Right lobe of liver (tissue), 6 donors: ENCODE data around the gene ZNF618. TPM values are rescaled to one million over a fixed set of nuclear protein-coding genes. Genes with fewer than 3 reads are reported as not detected.

Experiments
- ATAC-seq, 4 donors: fragments of 200-7000 bp; cut with Tn5 transposase; one replicate each; pipeline ENCODE4 v1.9.1; 2020; ENCODE audit warnings: mild to moderate bottlenecking in 4 of 4, moderate library complexity in 4 of 4
- DNase-seq, 3 donors: peaks; one replicate each; pipeline ENCODE4 v3.0.0-alpha.2; 2020
- H3K27ac ChIP-seq, 3 donors: fragments of 200-600 bp; one replicate each; pipeline ENCODE4 v1.8.0; 2022
- H3K27me3 ChIP-seq, 2 donors: fragments of 200-600 bp; one replicate each; pipeline ENCODE4 v1.8.0; 2022
- H3K36me3 ChIP-seq, 4 donors: fragments of 200-600 bp; sonication (generic) in 1 of 4; one replicate each; pipeline versions ENCODE4 v1.5.1 to v1.8.0; 2017 to 2022; ENCODE audit warnings: control low read depth in 1 of 4
- H3K4me1 ChIP-seq, 4 donors: fragments of 200-600 bp; sonication (generic) in 1 of 4; one replicate each; pipeline versions ENCODE4 v1.5.1 to v1.8.0; 2017 to 2022; ENCODE audit warnings: control low read depth in 1 of 4
- H3K4me3 ChIP-seq, 3 donors: fragments of 200-600 bp; one replicate each; pipeline ENCODE4 v1.8.0; 2022
- H3K9me3 ChIP-seq, 4 donors: fragments of 200-600 bp; sonication (generic) in 1 of 4; one replicate each; pipeline versions ENCODE4 v1.5.1 to v1.8.0; 2017 to 2022; ENCODE audit warnings: control low read depth in 1 of 4
- CTCF ChIP-seq, 4 donors: fragments of 200-600 bp in 3 of 4; fragments of 450-650 bp in 1 of 4; IDR thresholded peaks; one replicate each; pipeline versions ENCODE4 v1.5.1 to v1.8.0; 2016 to 2022; ENCODE audit warnings: antibody characterized with exemption in 4 of 4, mild to moderate bottlenecking in 2 of 4
- POLR2A ChIP-seq: fragments of 450-650 bp; IDR thresholded peaks from one replicate; pipeline ENCODE4 v1.6.1; 2017; ENCODE audit warnings: antibody characterized with exemption, mild to moderate bottlenecking
- WGBS: methylation state at CpG from one replicate; pipeline ENCODE4 v1.1.6; 2018; ENCODE audit warnings: low coverage, low lambda C conversion rate; ENCODE audit not compliant: insufficient coverage; ENCODE audit errors: missing lambda C conversion rate; 5-methylcytosine and 5-hydroxymethylcytosine counted together
- intact Hi-C, 2 donors: fragments of 100-400 bp; cut with DNase I; formaldehyde crosslinking; loops; one replicate each; pipeline versions ENCODE4 v1.11.2 to v1.14.1; 2022
- total RNA-seq, 6 experiments: library from RNA; depleted of rRNA in 2 of 6; stranded (reverse); fragments of >200 nt in 2 of 6; fragmentation: NEBNext Ultra II Directional in 3 of 6; extraction: Animal tissue kit (Norgen Biotek cat#: 25700) in 3 of 6; gene quantifications; one replicate each; pipeline versions ENCODE4 v1.1.0 to v1.2.4, GENCODE V29; 2016 to 2023
- donor health status: DM: no; HTN: yes; CAD: no.
- donor health status: DM: no; HTN: no; CAD: no.
- donor health status: DM: no; HTN: no; CAD: no.
- donor health status: DM: no; HTN: yes; CAD: no.
- donor health status: DM: no; HTN: yes; CAD: no.

Gene ZNF618
- total RNA-seq, 6 experiments from 2014 or later, result 2.9 to 7.9 (median 6.0) TPM

GRCh38 chr9:114001410-114001685, 125.2 kb downstream of the ZNF618 start:
- intact Hi-C loops, result no loop called here
- DNase-seq (no peak), ATAC-seq (no peak)
- no peak overlapping the region for H3K27ac ChIP-seq
- no peak overlapping the region for H3K4me3 ChIP-seq
- no peaks in the 10 kb centered on the region for H3K36me3 ChIP-seq
- no peak for TF ChIP-seq POLR2A
- TF ChIP-seq CTCF (IDR thresholded peaks at IDR 0.05), result no peak
- 50% methylated on average over 2 of the region's 3 CpGs for WGBS
- H3K9me3 ChIP-seq, result no peaks in the 10 kb centered on the region
- H3K27me3 ChIP-seq, result no peaks in the 10 kb centered on the region
- peaks cover 0 to 5% (median 0%) of the 10 kb centered on the region in 4 donors for H3K4me1 ChIP-seq

- peaks cover 0 to under 1% (median 0%) of the 10 kb centered on the region in 4 donors for H3K4me1 ChIP-seq
- H3K27me3 ChIP-seq, result no peaks in the 10 kb centered on the region
- no peaks in the 10 kb centered on the region for H3K9me3 ChIP-seq
- no peak for ATAC-seq
- H3K27ac ChIP-seq, result no peak overlapping the region
- no peaks in the 10 kb centered on the region for H3K36me3 ChIP-seq
- intact Hi-C loops, result no loop called here
- no peak for TF ChIP-seq CTCF (IDR thresholded peaks at IDR 0.05)
- no peak for TF ChIP-seq POLR2A
- H3K4me3 ChIP-seq, result no peak overlapping the region
- 79% methylated on average over 7 of the region's 12 CpGs for WGBS
- DNase-seq, result peak in 1 of 3 donors; percentile 31
Observed at GRCh38 chr9:114001794-114002261, 125.7 kb downstream of the ZNF618 start.

- DNase-seq, result peak in 1 of 3 donors; percentile 25
- Histone ChIP-seq H3K9me3 (no peaks in the 10 kb centered on the region), H3K27ac (no peak overlapping the region), H3K36me3 (no peaks in the 10 kb centered on the region), H3K27me3 (no peaks in the 10 kb centered on the region), H3K4me1 (no peaks in the 10 kb centered on the region), H3K4me3 (no peak overlapping the region)
- intact Hi-C loops, result no loop called here
- no peak for ATAC-seq
- WGBS, result 100% methylated on average over 2 of the region's 14 CpGs
- TF ChIP-seq CTCF (IDR thresholded peaks at IDR 0.05) (no peak), POLR2A (no peak)
Observed at GRCh38 chr9:114002271-114002985, 126.3 kb downstream of the ZNF618 start.

GRCh38 chr9:114002986-114003350, 126.9 kb downstream of the ZNF618 start:
- Histone ChIP-seq H3K4me3 (no peak overlapping the region), H3K9me3 (no peaks in the 10 kb centered on the region), H3K27ac (no peak overlapping the region), H3K4me1 (no peaks in the 10 kb centered on the region), H3K27me3 (no peaks in the 10 kb centered on the region), H3K36me3 (no peaks in the 10 kb centered on the region)
- intact Hi-C loops, result no loop called here
- DNase-seq, result peak in 1 of 3 donors; percentile 28
- WGBS, result 80% methylated on average over 1 of the region's 5 CpGs
- TF ChIP-seq POLR2A (no peak), CTCF (IDR thresholded peaks at IDR 0.05) (no peak)
- ATAC-seq, result no peak
